Osteocyte (in vitro differentiated cells): ENCODE data around the gene CSTF3. TPM values are rescaled to one million over a fixed set of nuclear protein-coding genes. Genes with fewer than 3 reads are reported as not detected.

ENCODE experiments used
- DNase-seq: peaks from one replicate; pipeline ENCODE4 v3.0.0; 2021; ENCODE audit warnings: mixed read lengths; ENCODE audit not compliant: unreplicated experiment; ENCODE audit errors: extremely low spot score
- H3K27ac Mint-ChIP-seq: one replicate; pipeline ENCODE4 v1.8.0; 2021; ENCODE audit warnings: mild to moderate bottlenecking, mixed read lengths; ENCODE audit not compliant: unreplicated experiment
- H3K27me3 Mint-ChIP-seq: one replicate; pipeline ENCODE4 v1.8.0; 2021; ENCODE audit warnings: mixed read lengths; ENCODE audit not compliant: unreplicated experiment
- H3K36me3 Mint-ChIP-seq: one replicate; pipeline ENCODE4 v1.8.0; 2021; ENCODE audit warnings: mixed read lengths; ENCODE audit not compliant: unreplicated experiment
- H3K4me1 Mint-ChIP-seq: one replicate; pipeline ENCODE4 v1.8.0; 2021; ENCODE audit warnings: mixed read lengths; ENCODE audit not compliant: unreplicated experiment
- H3K4me3 Mint-ChIP-seq: one replicate; pipeline ENCODE4 v1.8.0; 2021; ENCODE audit warnings: mild to moderate bottlenecking, moderate library complexity, mixed read lengths; ENCODE audit not compliant: unreplicated experiment
- H3K9me3 Mint-ChIP-seq: one replicate; pipeline ENCODE4 v1.8.0; 2021; ENCODE audit warnings: mixed read lengths; ENCODE audit not compliant: unreplicated experiment
- long read RNA-seq: library from polyadenylated mRNA; unstranded; transcript quantifications from one replicate; pipeline ENCODE4 v2.0.0, GENCODE V29; 2021
- total RNA-seq: library from RNA; stranded (reverse); gene quantifications from 2 replicates; pipeline ENCODE4 v1.2.1, GENCODE V29; 2021
- TF ChIP-seq, protein P1 (sequence below): fragments of 200-600 bp; sonication (generic); IDR thresholded peaks from 2 replicates; pipeline ENCODE4 v1.5.0; 2021; ENCODE audit warnings: antibody characterized with exemption, mild to moderate bottlenecking, moderate library complexity

The CSTF3 gene
- total RNA-seq = 23.6 and 27.8 TPM in 2 replicates
- long read RNA-seq, transcript CSTF3-201 (21 exons, 2,797 nt) = major isoform, 80 of 104 reads
- long read RNA-seq, partial matches to known transcripts = 10 of 104 reads
- long read RNA-seq, other reads (novel, unspliced or antisense) = 8 of 104 reads

DNA sequence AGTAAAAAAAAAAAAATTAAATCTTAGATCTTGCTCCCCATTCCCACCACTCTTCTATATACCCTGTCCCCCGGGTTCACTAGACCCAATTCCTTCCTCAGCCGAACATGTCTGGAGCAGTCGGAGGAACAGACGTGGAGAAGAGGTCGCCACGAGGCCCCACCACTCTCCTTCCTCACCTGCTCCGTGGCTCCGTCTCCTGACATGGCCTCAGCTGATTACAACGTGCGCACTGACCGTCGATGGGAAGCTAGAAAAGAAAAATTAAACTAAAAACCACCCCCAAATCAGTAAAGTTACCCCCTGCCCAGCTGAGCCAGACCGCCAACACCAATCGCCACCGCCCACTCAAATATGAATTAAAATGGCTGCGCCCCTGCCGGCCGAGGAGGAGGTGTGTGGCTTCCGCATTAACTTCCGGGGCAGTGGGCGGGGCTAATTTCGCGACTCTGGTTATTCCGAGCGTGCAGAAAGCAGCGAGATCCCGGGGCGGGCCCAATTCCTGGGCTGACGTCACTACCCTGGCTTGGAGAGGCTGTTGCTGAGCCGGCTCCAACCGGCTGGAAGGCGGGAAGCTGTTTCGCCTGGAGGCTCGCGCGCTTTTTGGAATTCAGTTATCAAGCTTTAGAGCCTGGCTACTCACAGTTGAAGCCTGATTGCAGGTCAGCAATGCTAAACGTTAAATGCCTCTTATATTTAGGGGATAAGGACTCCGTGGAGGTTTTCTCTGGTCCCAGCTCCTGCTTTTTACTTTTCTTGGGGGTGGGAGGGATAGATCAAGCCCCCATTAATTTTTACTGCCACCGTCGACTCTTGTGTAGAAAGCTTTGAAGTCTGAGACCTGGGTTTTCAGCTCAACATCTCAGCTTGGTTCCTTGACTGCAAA lies at the start of gene CSTF3:
CSTF3 (minus strand) TSS at position 361 of the 886 bp plus-strand sequence; CDS start at position 206, 155 bp downstream.
- H3K27me3 Mint-ChIP-seq = no peaks in the 10 kb centered on the region
- peak within 1 kb of the TSS; percentile 100 for H3K4me3 Mint-ChIP-seq
- peak within 1 kb of the TSS; percentile 99 for H3K27ac Mint-ChIP-seq
- H3K9me3 Mint-ChIP-seq = no peaks in the 10 kb centered on the region
- H3K4me1 Mint-ChIP-seq = peaks cover 40% of the 10 kb centered on the region
- peak; percentile 100 for DNase-seq
- TF ChIP-seq, protein P1, sequence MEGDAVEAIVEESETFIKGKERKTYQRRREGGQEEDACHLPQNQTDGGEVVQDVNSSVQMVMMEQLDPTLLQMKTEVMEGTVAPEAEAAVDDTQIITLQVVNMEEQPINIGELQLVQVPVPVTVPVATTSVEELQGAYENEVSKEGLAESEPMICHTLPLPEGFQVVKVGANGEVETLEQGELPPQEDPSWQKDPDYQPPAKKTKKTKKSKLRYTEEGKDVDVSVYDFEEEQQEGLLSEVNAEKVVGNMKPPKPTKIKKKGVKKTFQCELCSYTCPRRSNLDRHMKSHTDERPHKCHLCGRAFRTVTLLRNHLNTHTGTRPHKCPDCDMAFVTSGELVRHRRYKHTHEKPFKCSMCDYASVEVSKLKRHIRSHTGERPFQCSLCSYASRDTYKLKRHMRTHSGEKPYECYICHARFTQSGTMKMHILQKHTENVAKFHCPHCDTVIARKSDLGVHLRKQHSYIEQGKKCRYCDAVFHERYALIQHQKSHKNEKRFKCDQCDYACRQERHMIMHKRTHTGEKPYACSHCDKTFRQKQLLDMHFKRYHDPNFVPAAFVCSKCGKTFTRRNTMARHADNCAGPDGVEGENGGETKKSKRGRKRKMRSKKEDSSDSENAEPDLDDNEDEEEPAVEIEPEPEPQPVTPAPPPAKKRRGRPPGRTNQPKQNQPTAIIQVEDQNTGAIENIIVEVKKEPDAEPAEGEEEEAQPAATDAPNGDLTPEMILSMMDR = peak; percentile 45
- H3K36me3 Mint-ChIP-seq = no peaks in the 10 kb centered on the region

DNA sequence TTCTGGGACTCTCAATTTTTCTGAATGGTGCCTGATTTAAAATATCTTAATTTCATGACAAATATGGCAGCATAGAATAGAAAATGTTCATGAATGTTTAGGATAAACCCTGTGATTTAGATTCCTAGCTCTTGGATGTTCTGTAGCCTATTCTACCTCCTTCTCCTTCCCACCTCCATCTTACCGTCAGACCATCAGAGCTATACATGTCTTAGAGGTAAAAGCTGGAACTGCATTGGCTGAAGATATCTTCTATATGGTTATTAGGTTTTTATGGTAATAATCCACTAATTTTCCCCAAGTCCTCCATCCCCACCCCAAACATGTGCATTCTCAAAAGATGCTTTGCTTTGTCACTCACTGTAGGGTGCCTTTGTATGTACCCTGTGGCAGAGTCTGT lies 46.9 kb upstream of the CSTF3 start:
- no peaks in the 10 kb centered on the region for H3K36me3 Mint-ChIP-seq
- no peak for DNase-seq
- no peak overlapping the region for H3K4me3 Mint-ChIP-seq
- H3K9me3 Mint-ChIP-seq = peaks cover 5% of the 10 kb centered on the region
- H3K27ac Mint-ChIP-seq = no peak overlapping the region
- peaks cover 2% of the 10 kb centered on the region for H3K27me3 Mint-ChIP-seq
- TF ChIP-seq, protein P1 = no peak
- H3K4me1 Mint-ChIP-seq = peaks cover 2% of the 10 kb centered on the region

GRCh38 chr11:33207408-33207985 lies 46.2 kb upstream of the CSTF3 start:
- H3K27ac Mint-ChIP-seq = no peak overlapping the region

GRCh38 chr11:33197915-33198727 lies 36.8 kb upstream of the CSTF3 start:
- H3K36me3 Mint-ChIP-seq = no peaks in the 10 kb centered on the region
- no peak overlapping the region for H3K27ac Mint-ChIP-seq
- TF ChIP-seq, protein P1 = no peak
- H3K27me3 Mint-ChIP-seq = no peaks in the 10 kb centered on the region
- no peaks in the 10 kb centered on the region for H3K9me3 Mint-ChIP-seq
- DNase-seq = peak; percentile 34
- H3K4me1 Mint-ChIP-seq = no peaks in the 10 kb centered on the region
- H3K4me3 Mint-ChIP-seq = no peak overlapping the region

More at GRCh38 chr11:33207408-33207985, 46.2 kb upstream of the CSTF3 start:
- peaks cover 5% of the 10 kb centered on the region for H3K9me3 Mint-ChIP-seq
- H3K4me3 Mint-ChIP-seq = no peak overlapping the region
- H3K4me1 Mint-ChIP-seq = peaks cover 2% of the 10 kb centered on the region
- no peak for DNase-seq
- no peaks in the 10 kb centered on the region for H3K36me3 Mint-ChIP-seq
- H3K27me3 Mint-ChIP-seq = peaks cover 2% of the 10 kb centered on the region
- TF ChIP-seq, protein P1 = no peak
